HepG2 (cell line): ENCODE data around the gene PSD. TPM values are rescaled to one million over a fixed set of nuclear protein-coding genes. Genes with fewer than 3 reads are reported as not detected.
A peak's percentile ranks its signal among the peaks of the same experiment; 100 is the strongest.

Experiments used
- ARID2 ChIP-seq: sonication (generic); formaldehyde crosslinking; IDR thresholded peaks from 2 replicates; pipeline ENCODE4 v1.8.1; 2022; ENCODE audit warnings: mild to moderate bottlenecking, missing genetic modification reagents, borderline replicate concordance
- ARNTL ChIP-seq: sonication (generic); formaldehyde crosslinking; IDR thresholded peaks from 2 replicates; pipeline ENCODE4 v1.4.0; 2020; ENCODE audit warnings: mild to moderate bottlenecking, missing genetic modification reagents
- DNMT3B ChIP-seq: conservative IDR thresholded peaks from 2 replicates; pipeline ENCODE4 v1.6.1; 2016; ENCODE audit warnings: missing biosample characterization, control low read depth
- EHMT2 ChIP-seq: fragments of 200-600 bp; sonication (generic); IDR thresholded peaks from 2 replicates; pipeline ENCODE4 v1.7.0; 2017; ENCODE audit warnings: antibody characterized with exemption, low read depth, low read length, borderline replicate concordance
- FOXC1 ChIP-seq: sonication (generic); formaldehyde crosslinking; IDR thresholded peaks from 2 replicates; pipeline ENCODE4 v1.8.0; 2022; ENCODE audit warnings: mild to moderate bottlenecking, missing genetic modification reagents, borderline replicate concordance
- IRX3 ChIP-seq: sonication (generic); formaldehyde crosslinking; IDR thresholded peaks from 2 replicates; pipeline ENCODE4 v1.8.1; 2023; ENCODE audit warnings: mild to moderate bottlenecking, low read depth, missing genetic modification reagents, borderline replicate concordance
- KDM3A ChIP-seq: IDR thresholded peaks from 2 replicates; pipeline ENCODE4 v1.6.1; 2018; ENCODE audit warnings: low read depth, missing compliant biosample characterization
- KLF11 ChIP-seq: IDR thresholded peaks from 2 replicates; pipeline ENCODE4 v1.6.1; 2016; ENCODE audit warnings: missing compliant biosample characterization
- MIER2 ChIP-seq: IDR thresholded peaks from 2 replicates; pipeline ENCODE4 v1.6.1; 2016; ENCODE audit warnings: missing biosample characterization, missing genetic modification reagents
- MTERF4 ChIP-seq: sonication (generic); formaldehyde crosslinking; IDR thresholded peaks from 2 replicates; pipeline ENCODE4 v1.8.0; 2023; ENCODE audit warnings: mild to moderate bottlenecking, missing genetic modification reagents
- PHB2 ChIP-seq: fragments of 450-650 bp; IDR thresholded peaks from 2 replicates; pipeline ENCODE4 v1.6.1; 2018; ENCODE audit not compliant: partially characterized antibody
- PRMT3 ChIP-seq: sonication (generic); formaldehyde crosslinking; IDR thresholded peaks from 2 replicates; pipeline ENCODE4 v1.8.1; 2022; ENCODE audit warnings: low read depth, mild to moderate bottlenecking, moderate library complexity, missing genetic modification reagents, borderline replicate concordance
- SNRNP70 ChIP-seq: fragments of 200-400 bp; formaldehyde crosslinking; IDR thresholded peaks from 2 replicates; pipeline ENCODE4 v1.6.1; 2017; ENCODE audit warnings: mild to moderate bottlenecking, low read depth, low read length, moderate library complexity
- TARDBP ChIP-seq: sonication (generic); formaldehyde crosslinking; IDR thresholded peaks from 2 replicates; pipeline ENCODE4 v1.8.0; 2022; ENCODE audit warnings: mild to moderate bottlenecking, missing genetic modification reagents
- TBX2 ChIP-seq: sonication (generic); formaldehyde crosslinking; IDR thresholded peaks from 2 replicates; pipeline ENCODE4 v1.5.0; 2020; ENCODE audit warnings: missing genetic modification reagents, mild to moderate bottlenecking, borderline replicate concordance
- TMF1 ChIP-seq: sonication (generic); formaldehyde crosslinking; IDR thresholded peaks from 2 replicates; pipeline ENCODE4 v1.8.1; 2022; ENCODE audit warnings: low read depth, missing genetic modification reagents
- ZBTB7A ChIP-seq: sonication (generic); formaldehyde crosslinking; IDR thresholded peaks from 2 replicates; pipeline ENCODE4 v1.8.0; 2022; ENCODE audit warnings: mild to moderate bottlenecking, missing genetic modification reagents
- ZKSCAN1 ChIP-seq: fragments of 150-350 bp; IDR thresholded peaks from 2 replicates; pipeline ENCODE4 v1.6.1; 2014; ENCODE audit warnings: low read length
- ZNF235 ChIP-seq: sonication (generic); formaldehyde crosslinking; IDR thresholded peaks from 2 replicates; pipeline ENCODE4 v1.8.1; 2023; ENCODE audit warnings: mild to moderate bottlenecking, missing genetic modification reagents, borderline replicate concordance
- ZNF354B ChIP-seq: sonication (generic); formaldehyde crosslinking; IDR thresholded peaks from 2 replicates; pipeline ENCODE4 v1.8.0; 2022; ENCODE audit warnings: mild to moderate bottlenecking, missing genetic modification reagents
- ZNF510 ChIP-seq: sonication (generic); formaldehyde crosslinking; IDR thresholded peaks from 2 replicates; pipeline ENCODE4 v1.4.0; 2020; ENCODE audit warnings: low read depth, mild to moderate bottlenecking, missing genetic modification reagents
- ZNF607 ChIP-seq: sonication (generic); formaldehyde crosslinking; IDR thresholded peaks from 2 replicates; pipeline ENCODE4 v1.5.1; 2020; ENCODE audit warnings: missing genetic modification reagents, mild to moderate bottlenecking, borderline replicate concordance
- ZNF639 ChIP-seq: conservative IDR thresholded peaks from 2 replicates; pipeline ENCODE4 v1.6.1; 2018; ENCODE audit warnings: missing genetic modification reagents
- ZNF709 ChIP-seq: sonication (generic); formaldehyde crosslinking; IDR thresholded peaks from 2 replicates; pipeline ENCODE4 v1.5.0; 2020; ENCODE audit warnings: mild to moderate bottlenecking, missing genetic modification reagents
- ZNF720 ChIP-seq: sonication (generic); formaldehyde crosslinking; IDR thresholded peaks from 2 replicates; pipeline ENCODE4 v1.4.0; 2020; ENCODE audit warnings: missing genetic modification reagents
- ZNF749 ChIP-seq: sonication (generic); formaldehyde crosslinking; IDR thresholded peaks from 2 replicates; pipeline ENCODE4 v1.8.0; 2022; ENCODE audit warnings: mild to moderate bottlenecking, missing genetic modification reagents, moderate library complexity, borderline replicate concordance
- ZNF772 ChIP-seq: sonication (generic); formaldehyde crosslinking; IDR thresholded peaks from 2 replicates; pipeline ENCODE4 v1.5.0; 2020; ENCODE audit warnings: mild to moderate bottlenecking, missing genetic modification reagents
- ZNF891 ChIP-seq: sonication (generic); formaldehyde crosslinking; IDR thresholded peaks from 2 replicates; pipeline ENCODE4 v1.5.0; 2020; ENCODE audit warnings: mild to moderate bottlenecking, missing genetic modification reagents
- polyA plus RNA-seq, 8 experiments: library from polyadenylated mRNA; depleted of rRNA in 3 of 8; stranded (reverse) in 7 of 8; unstranded in 1 of 8; fragments of >200 nt; fragmentation: Illumina TruSeq in 4 of 8; extraction: Trizol in 4 of 8; gene quantifications; 2 replicates each; pipeline versions ENCODE4 v1.2.1 to v1.2.3, GENCODE V29; 2011 to 2016; ENCODE audit warnings: low read depth in 4 of 8, missing spikeins in 1 of 8, mixed read lengths in 1 of 8; ENCODE audit not compliant: insufficient read depth in 1 of 8
- total RNA-seq, 5 experiments: library from RNA; depleted of rRNA; stranded (reverse); fragments of >200 nt; fragmentation: Illumina TruSeq; extraction: Trizol; gene quantifications; 2 replicates each; pipeline ENCODE4 v1.2.3, GENCODE V29; 2016; ENCODE audit warnings: low read depth in 1 of 5
- TF ChIP-seq, protein P1 (sequence below): IDR thresholded peaks from 2 replicates; pipeline ENCODE4 v1.6.1; 2016; ENCODE audit warnings: mild to moderate bottlenecking, missing biosample characterization, missing genetic modification reagents

The PSD gene
- total and polyA plus RNA-seq, 2 of the 13 experiments (the other 11 are each of a cell fraction or from before 2014, with no cell fraction given): 0.35 to 0.58 TPM

DNA sequence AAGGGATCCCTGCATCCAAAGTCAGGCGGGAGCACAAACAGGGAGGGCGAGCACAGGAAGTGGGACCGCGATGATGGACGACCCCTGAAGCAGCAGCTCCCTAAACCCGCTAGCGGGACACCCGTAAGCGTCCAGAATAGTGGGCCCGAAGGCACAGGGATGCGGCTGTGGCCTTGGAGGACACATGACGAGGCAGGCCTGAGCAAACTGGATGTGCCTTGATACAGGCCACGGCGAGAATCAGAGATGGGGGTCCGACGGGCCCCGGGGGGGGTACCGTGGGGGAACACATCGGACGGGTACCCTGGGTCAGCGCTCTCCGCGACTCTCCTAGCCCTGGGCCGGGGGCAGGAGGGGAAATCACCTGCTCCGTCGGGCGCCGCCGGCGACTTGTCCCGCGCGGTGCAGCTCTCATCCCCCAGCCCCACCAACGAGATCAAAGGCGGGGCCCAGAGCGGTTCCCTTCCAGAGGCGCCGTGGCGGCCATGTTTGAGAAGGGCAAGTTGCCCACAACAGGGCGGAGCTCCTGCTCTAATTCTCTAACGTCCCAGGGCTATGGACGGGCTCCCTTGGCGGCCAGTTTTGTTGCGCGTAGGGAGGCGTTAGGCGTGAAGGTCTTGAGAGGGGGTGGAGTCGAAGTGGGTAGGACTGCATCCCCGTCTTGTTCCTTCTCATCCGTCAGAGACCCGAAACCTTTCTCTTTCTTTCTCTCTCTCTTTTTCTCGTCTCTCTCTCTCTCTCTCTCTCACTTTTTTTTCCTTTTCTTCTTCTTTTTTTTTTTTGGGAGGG, 13.8 kb upstream of the PSD start, which contains the start of gene CUEDC2 (continued):
- TF ChIP-seq PRMT3 (CRISPR knock-in tag): no peak
- no peak; the same call in 1 of the 2 replicates for TF ChIP-seq ZKSCAN1
- TF ChIP-seq ZNF772 (CRISPR knock-in tag): peak; percentile 89
- TF ChIP-seq ARNTL (CRISPR knock-in tag): peak; percentile 61; the same call in 1 of the 2 replicates
- TF ChIP-seq KDM3A (CRISPR knock-in tag): peak; percentile 61; the same call in 1 of the 2 replicates
- TF ChIP-seq ZBTB7A (CRISPR knock-in tag): peak; percentile 72
- TF ChIP-seq ZNF749 (CRISPR knock-in tag): peak; percentile 41
- TF ChIP-seq ZNF510 (CRISPR knock-in tag): no peak; the same call in 1 of the 2 replicates
- no peak for TF ChIP-seq ARID2
- TF ChIP-seq DNMT3B (CRISPR knock-in tag): no peak
- peak; percentile 83 for TF ChIP-seq TBX2 (CRISPR knock-in tag)
- TF ChIP-seq MTERF4 (CRISPR knock-in tag): no peak; the same call in 1 of the 2 replicates
- TF ChIP-seq MIER2 (CRISPR knock-in tag): peak; percentile 76; the same call in 1 of the 2 replicates
- 0 out of 2 replicates have a peak, but pooled peaks have one; percentile 36 for TF ChIP-seq ZNF235
- TF ChIP-seq IRX3 (CRISPR knock-in tag): no peak
- peak; percentile 74; the same call in 1 of the 2 replicates for TF ChIP-seq TARDBP (CRISPR knock-in tag)
- TF ChIP-seq ZNF720 (CRISPR knock-in tag): no peak
- no peak for TF ChIP-seq PHB2
- TF ChIP-seq EHMT2: no peak
- TF ChIP-seq ZNF709: 0 out of 2 replicates have a peak, but pooled peaks have one; percentile 27
- TF ChIP-seq TMF1: no peak
- TF ChIP-seq SNRNP70: no peak
- TF ChIP-seq ZNF639: no peak
- TF ChIP-seq ZNF354B: no peak
- no peak for TF ChIP-seq FOXC1 (CRISPR knock-in tag)
- no peak; the same call in 1 of the 2 replicates for TF ChIP-seq ZNF607 (CRISPR knock-in tag)
- TF ChIP-seq ZNF891 (CRISPR knock-in tag): peak; percentile 87
- TF ChIP-seq KLF11 (CRISPR knock-in tag): peak; percentile 58; the same call in 1 of the 2 replicates
- TF ChIP-seq, protein P1, sequence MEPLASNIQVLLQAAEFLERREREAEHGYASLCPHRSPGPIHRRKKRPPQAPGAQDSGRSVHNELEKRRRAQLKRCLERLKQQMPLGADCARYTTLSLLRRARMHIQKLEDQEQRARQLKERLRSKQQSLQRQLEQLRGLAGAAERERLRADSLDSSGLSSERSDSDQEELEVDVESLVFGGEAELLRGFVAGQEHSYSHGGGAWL (CRISPR knock-in tag): peak; percentile 74
